PC-9 (cell line): ENCODE results near the gene FAM184A. TPM values are rescaled to one million over a fixed set of nuclear protein-coding genes. Genes with fewer than 3 reads are reported as not detected.

ENCODE experiments used
- BruUV-seq: library from RNA; stranded (reverse); fragments of 400-500 nt; replicated peaks from 2 replicates; lab custom pipeline; 2021; lab: Mats Ljungman, UMichigan
- CTCF ChIA-PET: fragments of 300-600 bp; sonication (Branson Sonifier 250); formaldehyde crosslinking; loops from one replicate; lab custom pipeline; 2022; ENCODE audit warnings: antibody characterized with exemption; lab: Charles Lee
- POLR2A ChIA-PET: fragments of 300-600 bp; sonication (Branson Sonifier 250); formaldehyde crosslinking; loops from one replicate; lab custom pipeline; 2022; ENCODE audit warnings: antibody characterized with exemption; ENCODE audit not compliant: unreplicated experiment; lab: Charles Lee
- DNase-seq, 2 experiments: peaks; one replicate each; pipeline versions ENCODE4 v3.0.0 to v3.0.0-alpha.2; 2015 to 2022; ENCODE audit warnings: mixed read lengths in 1 of 2
- H2AFZ ChIP-seq: fragments of 200-600 bp; sonication (generic); 2 replicates; pipeline ENCODE4 v1.8.1; 2017; ENCODE audit warnings: antibody characterized with exemption
- H3F3A ChIP-seq: fragments of 200-600 bp; sonication (generic); 2 replicates; pipeline ENCODE4 v1.8.1; 2017; ENCODE audit warnings: antibody characterized with exemption, mild to moderate bottlenecking, low read depth; ENCODE audit not compliant: insufficient read depth
- H3K27ac ChIP-seq: fragments of 200-600 bp; sonication (generic); 2 replicates; pipeline ENCODE4 v1.6.1; 2016; ENCODE audit warnings: mixed run types
- H3K27me3 ChIP-seq: fragments of 200-600 bp; sonication (generic); 2 replicates; pipeline ENCODE4 v1.6.1; 2016; ENCODE audit warnings: low read depth, mixed run types; ENCODE audit not compliant: insufficient read depth
- H3K36me3 ChIP-seq: fragments of 200-600 bp; sonication (generic); 2 replicates; pipeline ENCODE4 v1.6.1; 2016; ENCODE audit warnings: low read depth, mixed run types
- H3K4me1 ChIP-seq: fragments of 200-600 bp; sonication (generic); replicated peaks from 2 replicates; pipeline ENCODE4 v1.6.1; 2016; ENCODE audit warnings: mixed run types; ENCODE audit not compliant: insufficient read depth
- H3K4me2 ChIP-seq: fragments of 200-600 bp; sonication (generic); 2 replicates; pipeline ENCODE4 v1.6.1; 2017; ENCODE audit warnings: mixed run types
- H3K4me3 ChIP-seq: fragments of 200-600 bp; sonication (generic); 2 replicates; pipeline ENCODE4 v1.6.1; 2016; ENCODE audit warnings: mixed run types
- H3K79me2 ChIP-seq: fragments of 200-600 bp; sonication (generic); 2 replicates; pipeline ENCODE4 v1.6.1; 2017; ENCODE audit warnings: low read depth, mixed run types
- H3K9me2 ChIP-seq: fragments of 200-600 bp; sonication (generic); 2 replicates; pipeline ENCODE4 v1.8.1; 2017; ENCODE audit warnings: mild to moderate bottlenecking; ENCODE audit not compliant: insufficient read depth
- H3K9me3 ChIP-seq: fragments of 200-600 bp; sonication (generic); 2 replicates; pipeline ENCODE4 v1.8.1; 2016; ENCODE audit warnings: low read depth; ENCODE audit not compliant: insufficient read depth
- H4K20me1 ChIP-seq: fragments of 200-600 bp; sonication (generic); 2 replicates; pipeline ENCODE4 v1.8.1; 2017; ENCODE audit not compliant: insufficient read depth
- EZH2 ChIP-seq: fragments of 200-600 bp; sonication (generic); IDR thresholded peaks from 2 replicates; pipeline ENCODE4 v1.8.0; 2017; ENCODE audit warnings: antibody characterized with exemption, low read depth
- intact Hi-C: fragments of 100-400 bp; cut with micrococcal nuclease; formaldehyde crosslinking; loops from one replicate; pipeline ENCODE4 v1.10.0; 2022; ENCODE audit not compliant: unreplicated experiment
- total RNA-seq: library from RNA; stranded (reverse); gene quantifications from 2 replicates; pipeline ENCODE4 v1.2.3, GENCODE V29; 2021
- TF ChIP-seq, protein P1 (sequence below): fragments of 200-600 bp; sonication (generic); conservative IDR thresholded peaks from 2 replicates; pipeline ENCODE4 v1.6.1; 2017; ENCODE audit warnings: mixed run types, antibody characterized with exemption, mild to moderate bottlenecking, moderate library complexity

The FAM184A gene
- total RNA-seq, 1 experiment from 2014 or later = 0.85 TPM

GRCh38 chr6:119077391-119077642 is 1.1 kb downstream of the FAM184A start:
- CTCF ChIA-PET = no interaction called here

DNA sequence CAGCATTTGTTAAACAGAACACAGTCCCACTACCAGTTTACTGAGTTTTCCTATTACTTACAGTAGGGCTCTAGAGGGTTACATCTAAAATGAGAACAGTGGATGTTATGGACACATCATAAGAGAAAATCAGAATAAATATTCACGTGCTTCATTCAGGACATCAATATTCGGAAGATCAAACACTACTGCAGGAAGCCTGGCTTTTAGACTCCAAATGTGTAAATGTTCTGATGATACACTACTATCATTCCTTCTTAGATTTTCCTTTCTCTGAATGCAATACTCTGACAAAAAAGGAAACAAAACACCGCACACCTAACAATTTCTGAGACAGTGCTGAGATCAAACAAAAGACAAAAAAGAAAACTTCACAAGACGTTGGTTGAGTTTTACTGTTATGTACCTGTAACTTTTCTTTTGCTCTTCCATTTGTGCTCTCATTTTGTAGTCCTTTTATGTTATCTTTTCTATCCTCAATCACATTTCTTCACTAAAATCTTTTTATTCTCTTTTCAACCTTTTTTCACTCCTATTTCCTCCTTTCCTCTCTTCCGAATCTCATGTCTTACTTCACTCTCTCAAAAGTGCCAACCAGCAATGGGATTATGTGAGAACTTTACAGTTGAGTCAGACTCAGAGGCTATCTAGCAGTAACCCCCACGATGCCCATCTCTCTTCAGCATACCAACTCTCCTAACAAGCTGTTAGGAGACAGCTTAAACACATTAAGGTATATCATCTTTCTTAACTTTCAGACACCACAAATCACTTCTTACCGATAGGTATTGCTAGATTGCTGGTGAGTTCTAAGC is 1.7 kb downstream of the FAM184A start:
- POLR2A ChIA-PET = no interaction called here
- CTCF ChIA-PET = no interaction called here

More at GRCh38 chr6:119077391-119077642, 1.1 kb downstream of the FAM184A start:
- no peak for DNase-seq
- intact Hi-C loops = no loop called here
- Histone ChIP-seq H3K9me2 (no peaks in the 10 kb centered on the region), H3K79me2 (no peaks in the 10 kb centered on the region), H3K4me1 (peaks cover 22% of the 10 kb centered on the region), H3K36me3 (no peaks in the 10 kb centered on the region), H3K27ac (no peak overlapping the region), H3K9me3 (no peaks in the 10 kb centered on the region; the same call in 1 of the 2 replicates), H4K20me1 (no peaks in the 10 kb centered on the region), H3K27me3 (no peaks in the 10 kb centered on the region), H3K4me3 (peak overlapping the region; percentile 65), H3K4me2 (peak overlapping the region; percentile 91), H2AFZ (peak overlapping the region; percentile 89), H3F3A (peaks cover 11% of the 10 kb centered on the region)
- TF ChIP-seq, protein P1, sequence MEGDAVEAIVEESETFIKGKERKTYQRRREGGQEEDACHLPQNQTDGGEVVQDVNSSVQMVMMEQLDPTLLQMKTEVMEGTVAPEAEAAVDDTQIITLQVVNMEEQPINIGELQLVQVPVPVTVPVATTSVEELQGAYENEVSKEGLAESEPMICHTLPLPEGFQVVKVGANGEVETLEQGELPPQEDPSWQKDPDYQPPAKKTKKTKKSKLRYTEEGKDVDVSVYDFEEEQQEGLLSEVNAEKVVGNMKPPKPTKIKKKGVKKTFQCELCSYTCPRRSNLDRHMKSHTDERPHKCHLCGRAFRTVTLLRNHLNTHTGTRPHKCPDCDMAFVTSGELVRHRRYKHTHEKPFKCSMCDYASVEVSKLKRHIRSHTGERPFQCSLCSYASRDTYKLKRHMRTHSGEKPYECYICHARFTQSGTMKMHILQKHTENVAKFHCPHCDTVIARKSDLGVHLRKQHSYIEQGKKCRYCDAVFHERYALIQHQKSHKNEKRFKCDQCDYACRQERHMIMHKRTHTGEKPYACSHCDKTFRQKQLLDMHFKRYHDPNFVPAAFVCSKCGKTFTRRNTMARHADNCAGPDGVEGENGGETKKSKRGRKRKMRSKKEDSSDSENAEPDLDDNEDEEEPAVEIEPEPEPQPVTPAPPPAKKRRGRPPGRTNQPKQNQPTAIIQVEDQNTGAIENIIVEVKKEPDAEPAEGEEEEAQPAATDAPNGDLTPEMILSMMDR = no peak
- no peak for TF ChIP-seq EZH2
- no TSS peak for BruUV-seq
- POLR2A ChIA-PET = no interaction called here

DNA sequence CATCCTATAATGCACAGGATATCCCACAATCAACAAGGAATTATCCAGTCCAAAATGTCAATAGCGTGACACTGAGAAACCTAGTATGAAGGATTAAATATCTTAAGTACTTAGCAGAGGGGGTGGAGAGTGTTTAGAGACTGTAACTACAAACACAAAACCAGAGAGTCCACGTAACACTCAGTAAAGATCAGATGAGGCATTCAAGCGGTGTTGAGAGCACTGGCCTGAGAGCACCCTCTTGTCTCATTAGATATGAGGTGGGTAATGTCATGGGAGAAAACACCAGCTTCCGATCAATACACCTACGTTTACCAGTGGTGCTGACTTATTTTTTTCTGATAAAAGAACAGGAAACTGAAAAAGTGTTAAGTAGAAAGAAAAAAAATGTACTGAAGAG is 2.3 kb downstream of the FAM184A start:
- Histone ChIP-seq H3K36me3 (no peaks in the 10 kb centered on the region), H3F3A (peaks cover 11% of the 10 kb centered on the region), H3K4me1 (peaks cover 22% of the 10 kb centered on the region), H2AFZ (no peak overlapping the region), H3K9me3 (no peaks in the 10 kb centered on the region), H4K20me1 (no peaks in the 10 kb centered on the region), H3K79me2 (no peaks in the 10 kb centered on the region), H3K4me3 (no peak overlapping the region), H3K27ac (no peak overlapping the region), H3K27me3 (no peaks in the 10 kb centered on the region), H3K4me2 (no peak overlapping the region), H3K9me2 (no peaks in the 10 kb centered on the region)
- DNase-seq = no peak
- POLR2A ChIA-PET = no interaction called here
- intact Hi-C loops = no loop called here
- no TSS peak for BruUV-seq
- no peak for TF ChIP-seq EZH2
- TF ChIP-seq, protein P1 = no peak
- CTCF ChIA-PET = no interaction called here

More for the DNA sequence above, 1.7 kb downstream of the FAM184A start:
- H3K4me1 ChIP-seq = peaks cover 22% of the 10 kb centered on the region
- no peak overlapping the region for H2AFZ ChIP-seq
- no peak overlapping the region; the same call in 1 of the 2 replicates for H3K4me3 ChIP-seq
- H3K9me3 ChIP-seq = no peaks in the 10 kb centered on the region
- H3K4me2 ChIP-seq = peak overlapping the region; percentile 91
- intact Hi-C loops = no loop called here
- TF ChIP-seq, protein P1 = no peak
- no peak overlapping the region for H3K27ac ChIP-seq
- DNase-seq = peak in 1 of 2 experiments; percentile 9
- no TSS peak for BruUV-seq
- no peaks in the 10 kb centered on the region for H3K9me2 ChIP-seq
- H4K20me1 ChIP-seq = no peaks in the 10 kb centered on the region
- no peaks in the 10 kb centered on the region for H3K36me3 ChIP-seq
- peaks cover 11% of the 10 kb centered on the region for H3F3A ChIP-seq
- no peaks in the 10 kb centered on the region for H3K79me2 ChIP-seq
- H3K27me3 ChIP-seq = no peaks in the 10 kb centered on the region
